OCI-LY1 (cell line): ENCODE results near the gene FNIP1.

ENCODE experiments used
- EZH2 ChIP-seq: fragments of 200-600 bp; sonication (generic), shearing (Covaris generic); IDR thresholded peaks from 2 replicates; pipeline ENCODE4 v1.8.0; 2017; ENCODE audit warnings: borderline replicate concordance, mixed run types, mild to moderate bottlenecking, antibody characterized with exemption, low read length, moderate library complexity, mixed read lengths
- TF ChIP-seq, protein P1 (sequence below): fragments of 200-600 bp; sonication (generic), shearing (Covaris generic); IDR thresholded peaks from 2 replicates; pipeline ENCODE4 v1.5.1; 2017; ENCODE audit warnings: mild to moderate bottlenecking, antibody characterized with exemption, low read length, moderate library complexity, mixed read lengths

DNA sequence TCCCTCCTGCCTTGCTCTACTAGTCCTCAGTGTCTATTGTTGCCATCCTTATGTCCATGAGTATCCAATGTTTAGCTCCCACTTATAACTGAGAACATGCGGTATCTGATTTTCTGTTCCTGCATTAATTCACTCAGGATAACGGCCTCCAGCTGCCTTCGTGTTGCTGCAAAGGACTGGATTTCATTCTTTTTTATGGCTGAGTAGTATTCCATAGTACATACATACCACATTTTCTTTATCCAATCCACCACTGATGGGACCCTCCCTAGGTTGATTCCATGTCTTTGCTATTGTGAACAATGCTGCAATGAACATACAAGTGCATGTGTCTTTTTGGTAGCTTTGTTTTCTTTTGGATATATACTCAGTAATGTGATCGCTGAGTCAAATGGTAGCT, 50.4 kb downstream of the FNIP1 start:
- TF ChIP-seq, protein P1, sequence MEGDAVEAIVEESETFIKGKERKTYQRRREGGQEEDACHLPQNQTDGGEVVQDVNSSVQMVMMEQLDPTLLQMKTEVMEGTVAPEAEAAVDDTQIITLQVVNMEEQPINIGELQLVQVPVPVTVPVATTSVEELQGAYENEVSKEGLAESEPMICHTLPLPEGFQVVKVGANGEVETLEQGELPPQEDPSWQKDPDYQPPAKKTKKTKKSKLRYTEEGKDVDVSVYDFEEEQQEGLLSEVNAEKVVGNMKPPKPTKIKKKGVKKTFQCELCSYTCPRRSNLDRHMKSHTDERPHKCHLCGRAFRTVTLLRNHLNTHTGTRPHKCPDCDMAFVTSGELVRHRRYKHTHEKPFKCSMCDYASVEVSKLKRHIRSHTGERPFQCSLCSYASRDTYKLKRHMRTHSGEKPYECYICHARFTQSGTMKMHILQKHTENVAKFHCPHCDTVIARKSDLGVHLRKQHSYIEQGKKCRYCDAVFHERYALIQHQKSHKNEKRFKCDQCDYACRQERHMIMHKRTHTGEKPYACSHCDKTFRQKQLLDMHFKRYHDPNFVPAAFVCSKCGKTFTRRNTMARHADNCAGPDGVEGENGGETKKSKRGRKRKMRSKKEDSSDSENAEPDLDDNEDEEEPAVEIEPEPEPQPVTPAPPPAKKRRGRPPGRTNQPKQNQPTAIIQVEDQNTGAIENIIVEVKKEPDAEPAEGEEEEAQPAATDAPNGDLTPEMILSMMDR = no peak
- no peak for TF ChIP-seq EZH2
